Thyroid gland (tissue), 4 donors: ENCODE measurements around the gene TNS3. TPM values are rescaled to one million over a fixed set of nuclear protein-coding genes. Genes with fewer than 3 reads are reported as not detected.

Experiments
- DNase-seq, 2 donors: peaks; one replicate each; pipeline ENCODE4 v3.0.0-alpha.2; 2019
- H3K27ac ChIP-seq, 3 donors: fragments of 200-600 bp; sonication (generic); 1 replicate in 2 of 3; 2 replicates in 1 of 3; pipeline ENCODE4 v1.5.1; 2016 to 2019; ENCODE audit warnings: mild to moderate bottlenecking in 1 of 3, moderate library complexity in 1 of 3
- H3K27me3 ChIP-seq: fragments of 200-600 bp; sonication (generic); one replicate; pipeline ENCODE4 v1.5.1; 2019
- H3K36me3 ChIP-seq, 2 donors: fragments of 200-600 bp; sonication (generic); one replicate each; pipeline ENCODE4 v1.5.1; 2016 to 2019
- H3K4me1 ChIP-seq, 2 donors: fragments of 200-600 bp; sonication (generic); one replicate each; pipeline ENCODE4 v1.5.1; 2017 to 2019
- H3K4me3 ChIP-seq, 3 donors: fragments of 200-600 bp; sonication (generic); replicated peaks in 1 of 3; 1 replicate in 2 of 3; 2 replicates in 1 of 3; pipeline ENCODE4 v1.5.1; 2016; ENCODE audit warnings: mild to moderate bottlenecking in 1 of 3
- H3K9me3 ChIP-seq: fragments of 200-600 bp; sonication (generic); one replicate; pipeline ENCODE4 v1.5.1; 2017
- POLR2A ChIP-seq, 2 donors: fragments of 450-650 bp; IDR thresholded peaks; one replicate each; pipeline ENCODE4 v1.6.1; 2017; ENCODE audit warnings: antibody characterized with exemption in 2 of 2, mild to moderate bottlenecking in 2 of 2, moderate library complexity in 1 of 2
- WGBS, 2 donors: methylation state at CpG; one replicate each; pipeline ENCODE4 v1.1.5; 2017; 5-methylcytosine and 5-hydroxymethylcytosine counted together
- intact Hi-C: fragments of 100-400 bp; cut with DNase I; formaldehyde crosslinking; loops from one replicate; pipeline ENCODE4 v1.15.1; 2023
- total RNA-seq, 4 donors: library from RNA; depleted of rRNA; stranded (reverse); fragments of >200 nt; gene quantifications; one replicate each; pipeline ENCODE4 v1.2.3, GENCODE V29; 2016
- TF ChIP-seq, protein P1 (sequence below), 6 experiments: fragments of 200-600 bp in 3 of 6; fragments of 450-650 bp in 3 of 6; sonication (generic) in 3 of 6; IDR thresholded peaks; one replicate each; pipeline ENCODE4 v1.5.1; 2016 to 2019; ENCODE audit warnings: antibody characterized with exemption in 6 of 6, mild to moderate bottlenecking in 2 of 6, inconsistent platforms in 1 of 6, moderate library complexity in 1 of 6

Gene TNS3
- total RNA-seq, 4 donors from 2014 or later: 65.8 to 93.0 (median 80.7) TPM

DNA sequence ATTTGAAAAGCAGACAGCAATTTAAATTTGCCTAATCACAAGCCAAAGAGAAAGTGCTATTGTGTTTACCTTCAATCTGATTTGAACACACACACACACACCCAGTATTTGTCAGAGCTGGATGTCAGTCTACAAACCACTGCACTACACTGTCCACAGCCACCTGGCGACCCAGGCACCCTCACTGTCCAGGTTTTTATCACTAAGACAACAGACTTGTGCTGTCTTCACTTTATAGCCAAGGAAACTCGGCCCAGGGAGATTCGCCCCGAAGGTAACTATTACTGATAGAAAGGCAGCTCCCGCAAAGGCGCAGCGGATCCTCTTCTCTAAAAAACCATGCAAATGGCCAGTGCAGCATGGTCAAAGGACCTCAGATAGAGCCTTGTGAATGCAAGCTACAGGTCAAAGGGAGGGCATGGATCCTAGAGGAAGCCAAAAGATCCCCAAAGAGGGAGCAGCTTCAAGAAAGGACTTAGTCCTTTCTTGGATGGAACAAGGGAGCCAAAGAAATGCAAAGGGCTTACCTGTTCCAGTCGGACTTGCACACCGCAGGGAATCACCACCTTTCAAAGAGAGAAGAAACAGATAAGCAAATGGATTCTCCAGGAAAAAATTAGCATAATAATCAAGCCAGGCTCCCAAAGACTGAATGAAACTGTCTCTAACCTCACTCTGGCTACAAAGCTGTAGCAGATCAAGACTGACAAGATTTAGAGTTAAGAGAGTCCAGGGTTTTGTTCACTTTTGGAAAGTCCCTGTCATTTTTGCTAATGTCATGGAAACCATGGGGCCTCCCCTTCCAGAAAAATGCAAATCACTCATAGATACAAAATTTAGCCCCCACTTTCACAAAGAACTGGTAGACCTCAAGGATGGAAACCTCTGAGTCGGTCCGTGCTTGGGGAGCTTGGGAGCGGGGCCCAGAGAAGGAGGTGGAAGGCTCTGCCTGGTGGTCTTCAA is 101.1 kb downstream of the TNS3 start:
- peak overlapping the region in 1 of 3 donors; percentile 72 for H3K27ac ChIP-seq
- no peaks in the 10 kb centered on the region for H3K36me3 ChIP-seq
- DNase-seq: no peak
- no peak for TF ChIP-seq POLR2A (IDR thresholded peaks at IDR 0.05)
- TF ChIP-seq, protein P1, sequence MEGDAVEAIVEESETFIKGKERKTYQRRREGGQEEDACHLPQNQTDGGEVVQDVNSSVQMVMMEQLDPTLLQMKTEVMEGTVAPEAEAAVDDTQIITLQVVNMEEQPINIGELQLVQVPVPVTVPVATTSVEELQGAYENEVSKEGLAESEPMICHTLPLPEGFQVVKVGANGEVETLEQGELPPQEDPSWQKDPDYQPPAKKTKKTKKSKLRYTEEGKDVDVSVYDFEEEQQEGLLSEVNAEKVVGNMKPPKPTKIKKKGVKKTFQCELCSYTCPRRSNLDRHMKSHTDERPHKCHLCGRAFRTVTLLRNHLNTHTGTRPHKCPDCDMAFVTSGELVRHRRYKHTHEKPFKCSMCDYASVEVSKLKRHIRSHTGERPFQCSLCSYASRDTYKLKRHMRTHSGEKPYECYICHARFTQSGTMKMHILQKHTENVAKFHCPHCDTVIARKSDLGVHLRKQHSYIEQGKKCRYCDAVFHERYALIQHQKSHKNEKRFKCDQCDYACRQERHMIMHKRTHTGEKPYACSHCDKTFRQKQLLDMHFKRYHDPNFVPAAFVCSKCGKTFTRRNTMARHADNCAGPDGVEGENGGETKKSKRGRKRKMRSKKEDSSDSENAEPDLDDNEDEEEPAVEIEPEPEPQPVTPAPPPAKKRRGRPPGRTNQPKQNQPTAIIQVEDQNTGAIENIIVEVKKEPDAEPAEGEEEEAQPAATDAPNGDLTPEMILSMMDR (IDR thresholded peaks at IDR 0.05): no peak
- H3K27me3 ChIP-seq: no peaks in the 10 kb centered on the region
- H3K9me3 ChIP-seq: no peaks in the 10 kb centered on the region
- intact Hi-C loops: no loop called here
- WGBS, 2 donors: 91% methylated on average over 12 of the region's 12 CpGs
- H3K4me3 ChIP-seq: no peak overlapping the region
- peaks cover 23 to 78% of the 10 kb centered on the region in 2 donors for H3K4me1 ChIP-seq

DNA sequence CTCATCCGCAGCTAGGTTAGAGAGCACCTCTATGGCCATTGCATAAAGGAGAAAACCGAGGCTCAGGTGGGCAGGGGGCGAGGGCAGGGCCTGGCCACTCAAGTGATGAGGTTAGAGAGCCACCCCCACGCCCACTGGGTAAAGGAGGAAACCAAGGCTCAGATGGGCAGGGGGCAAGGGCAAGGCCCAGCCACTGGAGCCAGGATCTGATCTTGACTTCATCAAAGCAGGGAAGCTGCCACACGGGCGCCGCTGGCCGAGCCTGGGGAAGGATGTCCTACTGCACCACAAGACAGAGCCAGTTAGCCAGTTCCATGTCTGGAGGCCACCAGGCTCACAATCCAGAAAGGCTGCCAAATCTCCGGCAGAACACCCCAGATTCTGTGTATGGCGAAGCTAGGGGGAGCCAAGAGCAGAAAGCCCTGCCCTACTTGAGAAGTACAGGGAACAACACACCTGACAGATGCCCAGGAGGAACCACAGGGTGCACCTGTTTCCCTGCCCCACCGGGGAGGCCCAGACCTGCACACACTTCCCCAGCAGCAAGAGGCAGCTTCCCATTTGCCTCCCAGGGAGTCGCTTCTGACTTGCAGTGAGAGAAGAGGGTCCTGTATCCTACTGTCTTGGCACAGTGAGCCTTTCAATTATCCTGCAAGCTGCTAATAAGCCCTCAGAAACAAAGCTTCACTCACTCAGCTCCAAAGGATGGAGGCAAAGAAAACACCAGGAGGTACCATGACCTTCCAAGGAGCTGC is 101.9 kb downstream of the TNS3 start:
- H3K27ac ChIP-seq: no peak overlapping the region
- no peaks in the 10 kb centered on the region for H3K27me3 ChIP-seq
- 90% methylated on average over 12 of the region's 12 CpGs for WGBS, 2 donors
- no peaks in the 10 kb centered on the region for H3K9me3 ChIP-seq
- no peaks in the 10 kb centered on the region for H3K36me3 ChIP-seq
- peaks cover 30 to 78% of the 10 kb centered on the region in 2 donors for H3K4me1 ChIP-seq
- H3K4me3 ChIP-seq: no peak overlapping the region
- TF ChIP-seq, protein P1 (IDR thresholded peaks at IDR 0.05): no peak
- no peak for TF ChIP-seq POLR2A (IDR thresholded peaks at IDR 0.05)
- intact Hi-C loops: no loop called here
- DNase-seq: no peak

DNA sequence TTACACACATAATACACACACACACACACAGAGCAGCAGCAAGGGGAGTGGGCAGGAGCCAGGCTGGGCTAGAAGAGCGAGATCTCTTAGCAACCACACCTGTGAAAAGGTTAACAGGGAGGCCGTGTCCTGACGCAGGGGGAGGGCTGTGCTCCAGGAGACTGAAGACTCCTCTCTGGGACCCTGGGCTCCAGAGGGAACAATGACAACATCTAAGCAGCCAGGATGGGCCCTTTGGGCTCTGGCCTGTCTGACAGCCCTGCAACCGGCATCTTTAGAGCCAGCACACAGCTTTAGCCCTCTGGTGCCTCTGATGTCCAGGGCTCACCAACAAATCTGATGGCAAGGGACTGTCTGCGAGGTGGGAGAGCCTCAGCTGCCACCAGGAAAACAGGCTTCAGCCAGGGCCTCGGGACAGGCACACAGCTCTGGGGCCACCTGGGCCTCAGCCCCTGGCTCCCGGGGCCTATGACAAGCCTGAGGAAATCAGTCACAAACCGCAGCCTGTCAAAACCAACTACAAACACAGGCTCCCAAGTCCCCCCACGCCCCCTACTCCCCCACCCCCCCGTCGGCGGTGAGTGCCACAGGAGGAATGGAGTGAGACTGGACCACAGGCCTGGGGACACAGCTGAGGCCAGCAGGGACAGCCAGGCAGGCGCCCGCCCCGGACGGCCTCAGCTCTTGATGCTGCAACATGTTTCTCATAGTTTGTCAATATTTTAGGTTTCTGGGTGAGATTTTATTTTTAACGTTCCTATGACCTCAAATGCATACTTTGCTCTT is 102.8 kb downstream of the TNS3 start:
- intact Hi-C loops: no loop called here
- TF ChIP-seq, protein P1 (IDR thresholded peaks at IDR 0.05): no peak
- no peak for TF ChIP-seq POLR2A (IDR thresholded peaks at IDR 0.05)
- peak overlapping the region in 1 of 3 donors; percentile 17 for H3K27ac ChIP-seq

DNA sequence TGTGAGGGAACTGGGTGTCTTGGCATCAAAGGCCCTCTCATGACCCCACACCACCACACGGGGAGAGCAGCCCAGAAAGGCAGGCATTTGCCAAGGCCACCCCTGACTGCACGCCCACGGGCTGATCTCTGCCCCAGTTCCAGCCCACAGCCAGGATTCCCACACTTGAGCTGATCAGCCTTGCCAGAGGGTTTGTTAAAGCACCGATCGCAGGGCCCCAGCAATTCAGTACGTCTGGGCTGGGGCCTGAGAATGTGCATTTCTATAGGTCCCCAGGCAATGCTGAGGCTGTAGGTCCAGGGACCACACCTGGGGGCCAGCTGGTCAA is 103.9 kb downstream of the TNS3 start:
- Histone ChIP-seq H3K9me3 (no peaks in the 10 kb centered on the region), H3K27me3 (no peaks in the 10 kb centered on the region), H3K27ac (peak overlapping the region in 2 of 3 donors; percentile 11 to 56), H3K4me1 (peaks cover 36 to 74% of the 10 kb centered on the region in 2 donors), H3K36me3 (no peaks in the 10 kb centered on the region), H3K4me3 (no peak overlapping the region)
- intact Hi-C loops: no loop called here
- peak; percentile 74 to 75 for DNase-seq
- no peak for TF ChIP-seq POLR2A (IDR thresholded peaks at IDR 0.05)
- TF ChIP-seq, protein P1 (IDR thresholded peaks at IDR 0.05): no peak
- 19 to 29% methylated on average over 5 of the region's 6 CpGs for WGBS, 2 donors

More for the DNA sequence above, 102.8 kb downstream of the TNS3 start:
- DNase-seq: no peak
- 76 to 93% methylated on average over 9 to 15 of the region's 17 CpGs for WGBS, 2 donors
- Histone ChIP-seq H3K4me1 (peaks cover 36 to 78% of the 10 kb centered on the region in 2 donors), H3K9me3 (no peaks in the 10 kb centered on the region), H3K36me3 (no peaks in the 10 kb centered on the region), H3K4me3 (no peak overlapping the region), H3K27me3 (no peaks in the 10 kb centered on the region)
